HG03432 (cell line): Measurements from ENCODE around the gene RCC1.
"Not testable (repeated sequence)": the region's sequence is repeated elsewhere in the genome, so short reads cannot be mapped to it uniquely, and the experiment has no call there.

Source experiments
- ATAC-seq: cut with Tn5 transposase; IDR thresholded peaks from one replicate; pipeline ENCODE4 v1.9.1; 2021; ENCODE audit warnings: mild to moderate bottlenecking, moderate library complexity; ENCODE audit not compliant: unreplicated experiment

Gene RCC1

GRCh38 chr1:28540651-28541050 is 34.8 kb downstream of the RCC1 start:
- ATAC-seq, result no peak

- not testable (repeated sequence) for ATAC-seq
Measured at GRCh38 chr1:28541414-28542015, 35.7 kb downstream of the RCC1 start.

GRCh38 chr1:28545246-28545628 is 39.4 kb downstream of the RCC1 start:
- no peak for ATAC-seq

GRCh38 chr1:28548318-28548717 is 42.5 kb downstream of the RCC1 start:
- no peak for ATAC-seq

GRCh38 chr1:28551381-28551780 is 45.5 kb downstream of the RCC1 start:
- ATAC-seq, result no peak

GRCh38 chr1:28552758-28553663 is 47.2 kb downstream of the RCC1 start, which contains the start of gene TRNAU1AP:
TSS of gene TRNAU1AP (plus strand) at chr1:28553085. CDS start at chr1:28553111, 26 bp downstream.
- ATAC-seq, result peak; percentile 90

- no peak for ATAC-seq
Measured at GRCh38 chr1:28560886-28561285, 55.0 kb downstream of the RCC1 start.

- ATAC-seq, result no peak
Measured at GRCh38 chr1:28564310-28564709, 58.5 kb downstream of the RCC1 start.

GRCh38 chr1:28565040-28565439 is 59.2 kb downstream of the RCC1 start:
- ATAC-seq, result no peak

- ATAC-seq, result no peak
Measured at GRCh38 chr1:28565726-28566125, 59.9 kb downstream of the RCC1 start.

- ATAC-seq, result no peak
Measured at GRCh38 chr1:28566931-28567330, 61.1 kb downstream of the RCC1 start.

- no peak for ATAC-seq
Measured at GRCh38 chr1:28571911-28572310, 66.1 kb downstream of the RCC1 start.

- not testable (repeated sequence) for ATAC-seq
Measured at GRCh38 chr1:28572891-28573290, 67.0 kb downstream of the RCC1 start.

- no peak for ATAC-seq
Measured at GRCh38 chr1:28573564-28573963, 67.7 kb downstream of the RCC1 start.

- ATAC-seq, result no peak
Measured at GRCh38 chr1:28577052-28577678, 71.3 kb downstream of the RCC1 start.

- no peak for ATAC-seq
Measured at GRCh38 chr1:28577738-28578536, 72.1 kb downstream of the RCC1 start.

GRCh38 chr1:28578696-28579218 is 72.9 kb downstream of the RCC1 start:
- no peak for ATAC-seq

GRCh38 chr1:28579401-28579800 is 73.6 kb downstream of the RCC1 start:
- ATAC-seq, result no peak

- ATAC-seq, result peak; percentile 28
Measured at GRCh38 chr1:28580722-28581530, 75.1 kb downstream of the RCC1 start.
